ENCODE results near the gene TASOR. TPM values are rescaled to one million over a fixed set of nuclear protein-coding genes. Genes with fewer than 3 reads are reported as not detected.
A peak's percentile ranks its signal among the peaks of the same experiment; 100 is the strongest.
"Not testable (repeated sequence)": the region's sequence is repeated elsewhere in the genome, so short reads cannot be mapped to it uniquely, and the experiment has no call there.

Gene TASOR
- total and polyA plus RNA-seq, 4 donors, result 12.8 to 71.9 (median 36.4) TPM

- WGBS, 2 donors, result 92 to 95% methylated on average over 18 to 20 of the region's 21 CpGs
- H3K27me3 ChIP-seq (ENCODE audit: control insufficient read depth in 1 of 2, insufficient read depth in 2 of 2, low read length in 1 of 2); H3K4me3 ChIP-seq (ENCODE audit: low read length in 2 of 2); H3K27ac ChIP-seq (ENCODE audit: low read depth in 1 of 2, low read length in 2 of 2); H3K9me3 ChIP-seq (ENCODE audit: control insufficient read depth, low read length); H3K36me3 ChIP-seq (ENCODE audit: control insufficient read depth in 1 of 2, insufficient read depth in 2 of 2, low read length in 1 of 2); ATAC-seq (ENCODE audit: low FRiP score); H3K4me1 ChIP-seq (ENCODE audit: control insufficient read depth in 1 of 2, insufficient read depth in 2 of 2, low read length in 2 of 2); DNase-seq; intact Hi-C loops (cut with DNase I): not testable (repeated sequence)
Observed at GRCh38 chr3:56692001-56692365, 8.9 kb upstream of the TASOR start.

- intact Hi-C loops (cut with DNase I), result no loop called here
- H3K9me3 ChIP-seq (ENCODE audit: control insufficient read depth, low read length), result no peaks in the 10 kb centered on the region
- no peaks in the 10 kb centered on the region for H3K36me3 ChIP-seq (ENCODE audit: control insufficient read depth in 1 of 2, insufficient read depth in 2 of 2, low read length in 1 of 2)
- no peak for DNase-seq
- ATAC-seq (ENCODE audit: low FRiP score), result no peak
- no peaks in the 10 kb centered on the region for H3K4me1 ChIP-seq (ENCODE audit: control insufficient read depth in 1 of 2, insufficient read depth in 2 of 2, low read length in 2 of 2)
- H3K4me3 ChIP-seq (ENCODE audit: low read length in 2 of 2), result no peak overlapping the region
- H3K27me3 ChIP-seq (ENCODE audit: control insufficient read depth in 1 of 2, insufficient read depth in 2 of 2, low read length in 1 of 2), result no peaks in the 10 kb centered on the region
- H3K27ac ChIP-seq (ENCODE audit: low read depth in 1 of 2, low read length in 2 of 2), result no peak overlapping the region
- 95 to 98% methylated on average over 19 of the region's 19 CpGs for WGBS, 2 donors
Observed at GRCh38 chr3:56691165-56692000, 8.3 kb upstream of the TASOR start.

- intact Hi-C loops (cut with DNase I), result loop anchor here in 1 of 2 donors (10.0 kb wide), 1 partner anchor 385 kb away; no protein-coding TSS in a partner anchor
- H3K4me1 ChIP-seq (ENCODE audit: control insufficient read depth in 1 of 2, insufficient read depth in 2 of 2, low read length in 2 of 2), result no peaks in the 10 kb centered on the region
- no peak for ATAC-seq (ENCODE audit: low FRiP score)
Observed at GRCh38 chr3:56689303-56689702, 6.2 kb upstream of the TASOR start.

DNA sequence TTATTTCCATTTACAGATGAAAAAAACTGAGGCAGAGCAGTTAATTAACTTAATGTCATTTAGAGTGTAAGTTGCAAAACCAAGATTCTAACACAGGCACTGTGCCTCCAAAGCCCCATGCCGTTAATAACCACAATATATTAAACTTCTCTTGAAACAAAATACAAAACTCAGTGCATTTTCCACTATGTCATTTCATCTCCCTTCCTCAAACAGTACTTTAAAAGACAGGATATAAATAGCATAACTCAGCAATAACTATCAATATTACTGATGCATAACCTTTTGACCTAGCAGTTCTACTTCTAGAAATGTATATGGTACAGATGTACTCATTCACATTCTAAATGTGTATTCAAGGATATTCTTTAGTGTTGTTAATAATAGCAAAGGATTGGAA, 5.1 kb upstream of the TASOR start:
- Histone ChIP-seq H3K27me3 (ENCODE audit: control insufficient read depth in 1 of 2, insufficient read depth in 2 of 2, low read length in 1 of 2) (no peaks in the 10 kb centered on the region), H3K9me3 (ENCODE audit: control insufficient read depth, low read length) (no peaks in the 10 kb centered on the region), H3K36me3 (ENCODE audit: control insufficient read depth in 1 of 2, insufficient read depth in 2 of 2, low read length in 1 of 2) (no peaks in the 10 kb centered on the region), H3K4me1 (ENCODE audit: control insufficient read depth in 1 of 2, insufficient read depth in 2 of 2, low read length in 2 of 2) (no peaks in the 10 kb centered on the region), H3K4me3 (ENCODE audit: low read length in 2 of 2) (no peak overlapping the region), H3K27ac (ENCODE audit: low read depth in 1 of 2, low read length in 2 of 2) (no peak overlapping the region)
- DNase-seq, result no peak
- no peak for ATAC-seq (ENCODE audit: low FRiP score)
- intact Hi-C loops (cut with DNase I), result loop anchor here in 1 of 2 donors (10.0 kb wide), 1 partner anchor 387 kb away; no protein-coding TSS in a partner anchor
- 45 to 79% methylated on average over 1 of the region's 1 CpG for WGBS, 2 donors

More at GRCh38 chr3:56689303-56689702, 6.2 kb upstream of the TASOR start:
- H3K27ac ChIP-seq (ENCODE audit: low read depth in 1 of 2, low read length in 2 of 2), result no peak overlapping the region
- no peak overlapping the region for H3K4me3 ChIP-seq (ENCODE audit: low read length in 2 of 2)
- H3K9me3 ChIP-seq (ENCODE audit: control insufficient read depth, low read length), result no peaks in the 10 kb centered on the region
- WGBS, 2 donors, result 95 to 100% methylated on average over 1 of the region's 1 CpG
- no peak for DNase-seq
- no peaks in the 10 kb centered on the region for H3K27me3 ChIP-seq (ENCODE audit: control insufficient read depth in 1 of 2, insufficient read depth in 2 of 2, low read length in 1 of 2)
- H3K36me3 ChIP-seq (ENCODE audit: control insufficient read depth in 1 of 2, insufficient read depth in 2 of 2, low read length in 1 of 2), result no peaks in the 10 kb centered on the region

- Histone ChIP-seq H3K9me3 (ENCODE audit: control insufficient read depth, low read length) (no peaks in the 10 kb centered on the region), H3K36me3 (ENCODE audit: control insufficient read depth in 1 of 2, insufficient read depth in 2 of 2, low read length in 1 of 2) (no peaks in the 10 kb centered on the region), H3K27ac (ENCODE audit: low read depth in 1 of 2, low read length in 2 of 2) (no peak overlapping the region), H3K27me3 (ENCODE audit: control insufficient read depth in 1 of 2, insufficient read depth in 2 of 2, low read length in 1 of 2) (no peaks in the 10 kb centered on the region), H3K4me1 (ENCODE audit: control insufficient read depth in 1 of 2, insufficient read depth in 2 of 2, low read length in 2 of 2) (no peaks in the 10 kb centered on the region), H3K4me3 (ENCODE audit: low read length in 2 of 2) (no peak overlapping the region)
- intact Hi-C loops (cut with DNase I), result loop anchor here in 1 of 2 donors (5.0 to 10.0 kb wide), 2 partner anchors 127 to 391 kb away; partner anchors contain the start of gene CCDC66
- DNase-seq (no peak), ATAC-seq (ENCODE audit: low FRiP score) (no peak)
- 95 to 97% methylated on average over 13 of the region's 13 CpGs for WGBS, 2 donors
Observed at GRCh38 chr3:56684029-56684428, 964 bp upstream of the TASOR start.

GRCh38 chr3:56682462-56683121, 473 bp downstream of the TASOR start:
- H3K9me3 ChIP-seq (ENCODE audit: control insufficient read depth, low read length), result no peaks in the 10 kb centered on the region
- 0 to 1% methylated on average over 54 to 58 of the region's 58 CpGs for whole genome bisulfite sequencing, 2 donors
- peak overlapping the region; percentile 65 to 80 for H3K27ac ChIP-seq (ENCODE audit: low read depth in 1 of 2, low read length in 2 of 2)
- intact Hi-C loops (cut with DNase I), result loop anchor here in 1 of 2 donors (5.0 to 10.0 kb wide), 2 partner anchors 125 to 392 kb away; partner anchors contain the start of gene CCDC66
- H3K36me3 ChIP-seq (ENCODE audit: control insufficient read depth in 1 of 2, insufficient read depth in 2 of 2, low read length in 1 of 2), result no peaks in the 10 kb centered on the region
- ATAC-seq (ENCODE audit: low FRiP score), result peak; percentile 89
- H3K27me3 ChIP-seq (ENCODE audit: control insufficient read depth in 1 of 2, insufficient read depth in 2 of 2, low read length in 1 of 2), result no peaks in the 10 kb centered on the region
- peak overlapping the region; percentile 67 to 78 for H3K4me3 ChIP-seq (ENCODE audit: low read length in 2 of 2)
- H3K4me1 ChIP-seq (ENCODE audit: control insufficient read depth in 1 of 2, insufficient read depth in 2 of 2, low read length in 2 of 2), result no peaks in the 10 kb centered on the region
- peak; percentile 81 to 90 for DNase-seq

- H3K4me1 ChIP-seq (ENCODE audit: control insufficient read depth in 1 of 2, insufficient read depth in 2 of 2, low read length in 2 of 2), result no peaks in the 10 kb centered on the region
- peak overlapping the region; percentile 65 to 80 for H3K27ac ChIP-seq (ENCODE audit: low read depth in 1 of 2, low read length in 2 of 2)
- H3K36me3 ChIP-seq (ENCODE audit: control insufficient read depth in 1 of 2, insufficient read depth in 2 of 2, low read length in 1 of 2), result no peaks in the 10 kb centered on the region
- no peak for DNase-seq
- no peaks in the 10 kb centered on the region for H3K27me3 ChIP-seq (ENCODE audit: control insufficient read depth in 1 of 2, insufficient read depth in 2 of 2, low read length in 1 of 2)
- intact Hi-C loops (cut with DNase I), result loop anchor here in 1 of 2 donors (5.0 to 10.0 kb wide), 2 partner anchors 125 to 393 kb away; partner anchors contain the start of gene CCDC66
- WGBS, 2 donors, result 20 to 22% methylated on average over 10 of the region's 10 CpGs
- no peaks in the 10 kb centered on the region for H3K9me3 ChIP-seq (ENCODE audit: control insufficient read depth, low read length)
- peak overlapping the region; percentile 67 to 78 for H3K4me3 ChIP-seq (ENCODE audit: low read length in 2 of 2)
- ATAC-seq (ENCODE audit: low FRiP score), result no peak
Observed at GRCh38 chr3:56681984-56682461, 1.0 kb downstream of the TASOR start.

DNA sequence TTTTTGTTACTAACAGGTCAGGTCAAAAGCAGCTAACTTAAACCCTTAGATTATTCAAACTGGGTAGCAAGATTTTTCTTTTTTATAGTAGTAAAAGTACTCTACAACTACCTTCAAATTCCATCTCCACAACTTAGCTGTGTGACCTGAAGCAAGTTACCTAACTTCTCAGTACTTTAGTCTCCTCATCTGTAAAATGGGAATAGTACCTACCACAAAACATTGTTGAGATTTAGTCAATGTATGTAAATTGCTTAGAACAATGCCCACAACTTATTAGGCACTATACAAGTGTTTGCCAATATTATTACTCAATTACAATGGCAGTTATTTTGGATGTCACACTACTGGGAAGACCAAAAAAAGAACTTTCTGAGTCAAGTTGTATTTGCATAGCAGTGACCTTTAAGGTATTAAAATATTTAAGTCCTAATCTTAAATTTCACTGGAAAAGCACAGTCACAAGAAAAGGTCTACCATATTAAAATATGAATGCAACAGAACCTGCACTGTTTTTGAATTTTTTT, 2.9 kb downstream of the TASOR start:
- no peak for DNase-seq
- intact Hi-C loops (cut with DNase I), result loop anchor here in 1 of 2 donors (5.0 to 10.0 kb wide), 2 partner anchors 123 to 395 kb away; partner anchors contain the start of gene CCDC66
- no peak overlapping the region for H3K4me3 ChIP-seq (ENCODE audit: low read length in 2 of 2)
- H3K27ac ChIP-seq (ENCODE audit: low read depth in 1 of 2, low read length in 2 of 2), result no peak overlapping the region
- no peaks in the 10 kb centered on the region for H3K36me3 ChIP-seq (ENCODE audit: control insufficient read depth in 1 of 2, insufficient read depth in 2 of 2, low read length in 1 of 2)
- H3K27me3 ChIP-seq (ENCODE audit: control insufficient read depth in 1 of 2, insufficient read depth in 2 of 2, low read length in 1 of 2), result no peaks in the 10 kb centered on the region
- H3K4me1 ChIP-seq (ENCODE audit: control insufficient read depth in 1 of 2, insufficient read depth in 2 of 2, low read length in 2 of 2), result no peaks in the 10 kb centered on the region
- H3K9me3 ChIP-seq (ENCODE audit: control insufficient read depth, low read length), result no peaks in the 10 kb centered on the region
- ATAC-seq (ENCODE audit: low FRiP score), result no peak
